HG02840 (cell line): Measurements from ENCODE around the gene MSH6.

Experiments used
- ATAC-seq: cut with Tn5 transposase; IDR thresholded peaks from one replicate; pipeline ENCODE4 v1.9.1; 2021; ENCODE audit warnings: mild to moderate bottlenecking, moderate library complexity, moderate number of reproducible peaks; ENCODE audit not compliant: unreplicated experiment, low FRiP score

The MSH6 gene, protein sequence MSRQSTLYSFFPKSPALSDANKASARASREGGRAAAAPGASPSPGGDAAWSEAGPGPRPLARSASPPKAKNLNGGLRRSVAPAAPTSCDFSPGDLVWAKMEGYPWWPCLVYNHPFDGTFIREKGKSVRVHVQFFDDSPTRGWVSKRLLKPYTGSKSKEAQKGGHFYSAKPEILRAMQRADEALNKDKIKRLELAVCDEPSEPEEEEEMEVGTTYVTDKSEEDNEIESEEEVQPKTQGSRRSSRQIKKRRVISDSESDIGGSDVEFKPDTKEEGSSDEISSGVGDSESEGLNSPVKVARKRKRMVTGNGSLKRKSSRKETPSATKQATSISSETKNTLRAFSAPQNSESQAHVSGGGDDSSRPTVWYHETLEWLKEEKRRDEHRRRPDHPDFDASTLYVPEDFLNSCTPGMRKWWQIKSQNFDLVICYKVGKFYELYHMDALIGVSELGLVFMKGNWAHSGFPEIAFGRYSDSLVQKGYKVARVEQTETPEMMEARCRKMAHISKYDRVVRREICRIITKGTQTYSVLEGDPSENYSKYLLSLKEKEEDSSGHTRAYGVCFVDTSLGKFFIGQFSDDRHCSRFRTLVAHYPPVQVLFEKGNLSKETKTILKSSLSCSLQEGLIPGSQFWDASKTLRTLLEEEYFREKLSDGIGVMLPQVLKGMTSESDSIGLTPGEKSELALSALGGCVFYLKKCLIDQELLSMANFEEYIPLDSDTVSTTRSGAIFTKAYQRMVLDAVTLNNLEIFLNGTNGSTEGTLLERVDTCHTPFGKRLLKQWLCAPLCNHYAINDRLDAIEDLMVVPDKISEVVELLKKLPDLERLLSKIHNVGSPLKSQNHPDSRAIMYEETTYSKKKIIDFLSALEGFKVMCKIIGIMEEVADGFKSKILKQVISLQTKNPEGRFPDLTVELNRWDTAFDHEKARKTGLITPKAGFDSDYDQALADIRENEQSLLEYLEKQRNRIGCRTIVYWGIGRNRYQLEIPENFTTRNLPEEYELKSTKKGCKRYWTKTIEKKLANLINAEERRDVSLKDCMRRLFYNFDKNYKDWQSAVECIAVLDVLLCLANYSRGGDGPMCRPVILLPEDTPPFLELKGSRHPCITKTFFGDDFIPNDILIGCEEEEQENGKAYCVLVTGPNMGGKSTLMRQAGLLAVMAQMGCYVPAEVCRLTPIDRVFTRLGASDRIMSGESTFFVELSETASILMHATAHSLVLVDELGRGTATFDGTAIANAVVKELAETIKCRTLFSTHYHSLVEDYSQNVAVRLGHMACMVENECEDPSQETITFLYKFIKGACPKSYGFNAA (N-terminal part only)

GRCh38 chr2:47782671-47783485 lies at the start of gene MSH6:
Gene MSH6 (plus strand): TSS chr2:47783145. CDS start chr2:47783234, 89 bp downstream.
- peak; percentile 77 for ATAC-seq

GRCh38 chr2:47735136-47735869 lies 47.6 kb upstream of the MSH6 start:
- no peak for ATAC-seq

DNA sequence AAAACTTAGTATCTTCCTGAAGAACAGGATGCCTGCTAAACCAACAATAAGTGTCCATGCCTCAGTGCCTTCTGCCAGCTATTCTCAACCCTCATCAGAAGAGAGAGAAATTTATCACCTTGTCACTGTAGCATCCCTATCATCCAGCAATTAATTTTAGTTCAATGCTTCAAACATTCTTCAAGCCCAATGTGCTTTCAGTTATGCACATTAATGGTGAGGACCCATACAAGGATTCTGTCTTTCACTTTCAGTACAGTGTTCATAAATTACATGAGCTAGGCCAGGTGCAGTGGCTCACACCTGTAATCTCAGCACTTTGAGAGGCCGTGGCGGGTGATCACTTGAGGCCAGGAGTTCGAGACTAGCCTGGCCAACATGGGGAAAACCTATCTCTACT lies 47.0 kb upstream of the MSH6 start:
- ATAC-seq: no peak

DNA sequence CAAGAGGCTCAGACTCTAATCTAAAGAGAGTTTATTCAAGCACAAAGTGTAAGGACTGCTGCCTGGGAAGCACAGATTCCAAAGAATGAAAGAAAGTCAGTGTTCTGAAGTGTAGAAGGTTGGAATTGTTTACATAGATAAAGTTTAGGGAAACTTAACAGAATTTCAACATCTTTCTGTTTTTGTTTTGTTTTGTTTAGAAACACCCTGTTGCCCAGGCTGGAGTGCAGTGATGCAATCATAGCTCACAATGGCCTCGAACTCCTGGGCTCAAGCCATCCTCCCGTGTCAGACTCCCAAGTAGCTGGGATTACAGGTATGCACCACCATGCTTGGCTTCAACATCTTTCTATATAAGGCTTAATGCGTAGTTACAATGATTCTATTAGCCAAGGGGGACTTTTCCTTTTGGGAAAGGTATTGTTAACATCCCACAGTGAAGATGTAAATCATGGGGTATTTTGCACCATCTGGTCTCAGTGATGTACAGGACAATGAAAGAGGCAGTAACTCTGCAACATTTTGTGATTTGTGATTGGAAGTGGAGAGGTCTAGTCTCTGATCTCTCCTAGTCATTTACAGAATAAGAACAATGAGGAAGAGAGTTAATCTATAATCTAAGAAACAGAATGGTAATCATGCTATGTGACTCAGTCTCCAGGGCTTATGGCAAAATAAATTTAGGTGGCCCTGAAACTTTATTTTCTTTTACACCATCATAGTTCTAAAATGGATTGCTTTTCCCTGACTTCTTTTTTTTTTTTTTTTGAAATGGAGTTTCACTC lies 45.6 kb upstream of the MSH6 start:
- ATAC-seq: no peak

GRCh38 chr2:47738331-47738730 lies 44.6 kb upstream of the MSH6 start:
- no peak for ATAC-seq

DNA sequence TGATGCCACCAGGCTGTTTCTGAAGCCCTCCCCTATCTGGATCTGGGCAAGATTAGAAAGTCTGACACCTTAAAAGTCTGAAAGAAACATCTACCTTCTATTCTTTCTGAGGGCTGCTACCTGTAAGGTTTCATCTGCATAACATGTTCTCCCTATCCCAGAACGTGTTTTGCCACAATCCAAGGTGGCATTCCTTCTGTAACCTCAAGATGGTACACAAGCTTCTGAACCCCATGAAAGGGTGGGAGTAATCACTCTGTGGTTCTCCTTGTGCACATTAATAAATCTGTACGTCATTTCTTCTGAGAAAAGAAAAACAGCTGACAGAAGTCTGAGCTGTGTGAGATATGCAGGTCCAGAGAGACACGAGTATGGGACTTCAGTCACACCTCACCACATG lies 41.8 kb upstream of the MSH6 start:
- ATAC-seq: no peak

DNA sequence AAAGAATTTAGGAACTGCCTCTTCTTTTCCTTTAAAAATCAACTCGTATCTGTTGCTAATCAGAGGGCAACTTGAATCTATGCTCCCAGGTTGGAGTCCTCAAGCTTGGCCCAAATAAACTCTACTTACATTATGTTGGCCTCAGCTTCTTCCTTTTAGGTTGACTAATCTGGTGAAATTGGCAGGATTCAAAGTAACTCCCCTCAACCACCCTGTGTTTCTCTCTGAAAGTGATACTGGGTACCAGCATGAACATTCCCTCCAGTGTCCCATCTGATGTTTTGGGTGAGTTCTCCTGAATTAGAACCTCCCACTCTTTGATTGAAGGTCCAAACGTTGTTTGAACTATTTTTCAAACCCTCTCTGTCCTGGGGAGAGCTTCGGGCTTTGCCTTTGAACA lies 41.3 kb upstream of the MSH6 start:
- no peak for ATAC-seq

DNA sequence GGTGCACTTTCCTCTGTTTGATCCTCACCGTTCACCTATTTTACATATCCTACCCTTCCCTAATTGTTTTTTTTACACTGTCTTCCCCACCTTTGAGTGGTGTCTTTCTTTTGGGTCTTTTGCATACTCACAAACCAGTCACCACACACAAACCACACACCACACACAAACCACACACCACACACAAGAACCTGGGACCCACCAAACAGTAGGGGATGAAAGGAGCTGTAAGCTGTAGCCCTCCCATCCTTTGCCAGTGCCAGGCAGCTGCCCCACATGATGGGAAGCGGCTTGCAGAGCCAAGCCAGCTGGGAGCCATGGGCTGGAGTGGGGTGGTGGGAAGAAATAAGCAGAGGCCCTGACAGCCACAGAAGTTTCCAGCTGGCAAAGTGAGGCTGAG lies 38.9 kb upstream of the MSH6 start:
- ATAC-seq: no peak

DNA sequence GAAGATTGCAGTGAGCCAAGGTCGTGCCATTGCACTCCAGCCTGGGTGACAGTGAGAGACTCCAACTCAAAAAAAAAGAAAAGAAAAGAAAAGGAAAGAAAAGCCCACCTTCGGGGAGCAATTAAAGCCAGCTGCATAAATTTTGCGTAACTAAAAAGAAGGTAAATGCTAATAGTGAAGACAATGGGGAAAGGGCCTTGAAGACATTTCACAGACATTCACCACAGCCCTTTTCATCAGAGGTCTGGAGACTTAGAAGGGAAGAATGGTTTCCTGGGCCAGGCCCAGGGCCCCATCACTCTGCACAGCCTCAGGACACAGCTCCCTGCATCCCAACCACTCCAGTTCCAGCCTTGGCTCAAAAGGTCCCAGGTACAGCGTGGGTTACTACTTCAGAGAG lies 35.1 kb upstream of the MSH6 start:
- ATAC-seq: no peak

GRCh38 chr2:47751856-47752414 lies 31.0 kb upstream of the MSH6 start:
- no peak for ATAC-seq

DNA sequence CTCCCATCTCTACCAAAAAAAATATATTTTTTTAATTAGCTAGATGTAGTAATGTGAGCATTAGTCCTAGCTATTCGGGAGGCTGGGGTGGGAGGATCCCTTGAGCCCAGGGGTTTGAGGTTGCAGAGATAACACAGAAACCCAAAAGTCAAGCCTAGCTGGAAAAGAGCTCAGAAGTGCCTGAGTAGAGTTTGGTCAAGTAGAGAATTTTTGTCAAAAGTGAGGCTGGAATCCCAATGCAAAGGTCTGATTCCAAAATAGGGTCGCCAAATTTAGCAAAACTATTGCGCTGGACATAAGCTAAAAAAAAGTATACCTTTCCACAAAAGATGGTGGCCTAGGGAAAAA lies 15.5 kb upstream of the MSH6 start:
- ATAC-seq: no peak

- no peak for ATAC-seq
Measured at GRCh38 chr2:47767880-47768609, 14.9 kb upstream of the MSH6 start.

- no peak for ATAC-seq
Measured at GRCh38 chr2:47769318-47769717, 13.6 kb upstream of the MSH6 start.

DNA sequence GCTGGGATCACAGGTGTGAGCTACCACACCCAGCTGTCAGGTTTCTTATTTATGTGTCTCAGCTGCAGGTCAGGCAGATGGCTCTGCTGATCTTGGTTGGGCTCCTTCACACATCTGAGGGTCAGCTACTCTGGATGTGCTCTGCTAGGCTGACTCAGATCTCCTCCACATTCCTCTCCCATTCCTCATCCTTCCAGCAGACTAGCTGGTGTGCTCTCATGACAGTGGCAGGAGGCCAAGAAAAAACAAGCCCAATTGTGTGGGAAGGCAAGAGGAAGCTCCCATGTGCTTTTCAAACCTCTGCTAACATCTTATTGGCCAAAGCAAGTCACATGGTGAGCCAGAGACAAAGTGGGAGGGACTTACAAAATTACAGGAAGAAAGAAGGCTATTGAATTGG lies 11.7 kb upstream of the MSH6 start:
- no peak for ATAC-seq

DNA sequence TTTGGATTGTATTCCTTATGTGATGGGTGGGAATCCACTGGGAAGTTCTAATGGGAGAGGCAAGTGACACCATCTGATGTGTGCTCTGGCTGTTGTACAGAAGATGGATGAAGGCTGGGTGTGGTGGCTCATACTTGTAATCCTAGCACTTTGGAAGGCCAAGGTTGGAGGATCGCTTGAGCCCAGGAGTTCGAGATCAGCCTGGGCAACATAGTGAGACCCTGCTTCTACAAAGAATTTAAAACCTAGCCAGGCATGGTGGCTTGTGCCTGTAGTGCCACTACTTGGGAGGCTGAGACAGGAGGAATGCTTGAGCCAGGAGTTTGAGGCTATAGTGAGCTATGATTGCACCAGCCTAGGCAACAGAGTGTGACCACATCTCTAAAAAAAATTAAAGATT lies 10.6 kb upstream of the MSH6 start:
- ATAC-seq: no peak

- no peak for ATAC-seq
Measured at GRCh38 chr2:47774567-47774966, 8.4 kb upstream of the MSH6 start.

GRCh38 chr2:47777277-47777937 lies 5.5 kb upstream of the MSH6 start:
- ATAC-seq: no peak
